ENCODE results near the gene ZNF892. TPM values are rescaled to one million over a fixed set of nuclear protein-coding genes. Genes with fewer than 3 reads are reported as not detected.

ZNF892 gene
- total and polyA plus RNA-seq, 2 of the 8 experiments (the other 6 are each of a cell fraction or from before 2014, with no cell fraction given), result 1.4 to 10.7 TPM

DNA sequence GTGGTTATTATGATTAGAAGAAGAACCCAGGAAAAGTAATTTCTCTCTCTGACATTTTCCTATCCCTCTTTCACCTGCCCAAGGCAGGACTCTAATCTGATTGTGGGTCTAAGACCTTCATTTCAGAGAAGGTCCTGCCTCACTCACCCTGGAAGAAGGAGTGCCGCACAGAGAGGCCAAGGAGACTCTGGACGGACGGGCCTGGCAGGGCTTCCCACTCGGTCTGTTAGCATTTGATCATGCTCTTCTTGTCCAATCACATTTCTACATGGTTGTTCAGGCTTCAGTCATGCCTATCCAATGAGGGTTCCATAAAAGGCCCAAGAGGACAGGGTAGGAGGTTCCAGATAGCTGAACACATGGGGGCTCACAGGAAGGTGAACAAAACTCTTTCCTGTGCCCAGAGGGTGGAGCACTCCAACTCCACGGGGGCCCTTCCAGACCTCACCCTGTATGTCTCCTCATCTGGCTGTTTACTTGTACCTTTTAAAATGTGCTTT lies 27.0 kb downstream of the ZNF892 start:
- ChIA-PET CTCF (ENCODE audit: partially characterized antibody) (no interaction called here), POLR2A (ENCODE audit: partially characterized antibody) (no interaction called here)
- Histone ChIP-seq H2BK5ac (ENCODE audit: low read depth, low read length) (no peak overlapping the region), H2AK5ac (ENCODE audit: low read depth, low read length) (no peak overlapping the region), H3K56ac (replicated peaks; ENCODE audit: insufficient read length, low read depth, low read length) (no peak overlapping the region), H3K27ac (ENCODE audit: low read depth, low read length) (no peak overlapping the region), H2AFZ (ENCODE audit: low read length) (no peak overlapping the region), H3K18ac (ENCODE audit: extremely low read depth, low read length) (no peak overlapping the region), H2BK15ac (ENCODE audit: low read length) (no peak overlapping the region), H2BK120ac (replicated peaks; ENCODE audit: low read depth, low read length) (no peak overlapping the region), H4K5ac (ENCODE audit: insufficient read length, low read depth, low read length) (no peak overlapping the region), H3K4me2 (ENCODE audit: insufficient read depth in 1 of 2, low read depth in 2 of 2, low read length in 2 of 2) (no peak overlapping the region), H3K4me1 (replicated peaks in 1 of 4; ENCODE audit: control insufficient read depth in 3 of 4, insufficient read depth in 4 of 4, low read length in 3 of 4) (no peaks in the 10 kb centered on the region), H2BK12ac (ENCODE audit: low read depth, low read length) (no peak overlapping the region), H3K4me3 (ENCODE audit: extremely low read depth in 1 of 4, insufficient read depth in 2 of 4, low read depth in 3 of 4, low read length in 4 of 4) (no peak overlapping the region), H4K8ac (ENCODE audit: extremely low read depth, insufficient read depth, low read length) (no peak overlapping the region), H3K9ac (replicated peaks in 1 of 4; ENCODE audit: extremely low read depth in 1 of 4, low read depth in 3 of 4, low read length in 3 of 4) (no peak overlapping the region), H3K23ac (ENCODE audit: insufficient read length) (no peak overlapping the region), H3K14ac (ENCODE audit: insufficient read length) (no peak overlapping the region), H3K4ac (replicated peaks; ENCODE audit: insufficient read length, low read depth, low read length) (no peak overlapping the region), H3K79me1 (ENCODE audit: low read depth, low read length) (no peaks in the 10 kb centered on the region), H3K23me2 (ENCODE audit: low read depth, low read length) (no peaks in the 10 kb centered on the region), H2BK20ac (ENCODE audit: low read length) (no peak overlapping the region), H3K36me3 (ENCODE audit: control insufficient read depth in 2 of 4, insufficient read depth in 4 of 4, low read length in 3 of 4) (no peaks in the 10 kb centered on the region), H4K20me1 (replicated peaks in 1 of 2; ENCODE audit: control insufficient read depth in 1 of 2, insufficient read depth in 2 of 2, low read length in 2 of 2) (no peaks in the 10 kb centered on the region), H3K27me3 (replicated peaks in 1 of 4; ENCODE audit: control insufficient read depth in 3 of 4, extremely low read depth in 1 of 4, insufficient read depth in 3 of 4, low read length in 3 of 4) (no peaks in the 10 kb centered on the region), H3K9me3 (ENCODE audit: insufficient read depth in 2 of 2, low read depth in 1 of 2, low read length in 1 of 2) (peaks cover 57 to 75% of the 10 kb centered on the region in 2 experiments), H3K79me2 (ENCODE audit: control insufficient read depth in 1 of 2, insufficient read depth in 2 of 2, low read length in 2 of 2) (no peaks in the 10 kb centered on the region), H4K91ac (replicated peaks; ENCODE audit: insufficient read length, low read length) (no peak overlapping the region)
- TF ChIP-seq SAP30 (IDR thresholded peaks at IDR 0.05; ENCODE audit: insufficient read depth, insufficient replicate concordance, low read length) (no peak), GTF2F1 (IDR thresholded peaks at IDR 0.05; ENCODE audit: borderline replicate concordance, low read depth, low read length) (no peak), JUND (IDR thresholded peaks at IDR 0.05; ENCODE audit: low read length) (no peak), SRF (IDR thresholded peaks at IDR 0.05; ENCODE audit: low read depth, low read length) (no peak), EZH2 (IDR thresholded peaks at IDR 0.05; ENCODE audit: low read depth, low read length, severe bottlenecking) (no peak), EGR1 (IDR thresholded peaks at IDR 0.05; ENCODE audit: borderline replicate concordance, low read depth, low read length) (no peak)
- DNase-seq (ENCODE audit: low read depth in 1 of 2, low spot score in 2 of 2), result no peak
- WGBS, 2 experiments (ENCODE audit: extremely low coverage in 1 of 2, insufficient coverage in 1 of 2, insufficient read length in 1 of 2, insufficient replicate concordance in 2 of 2, low coverage in 1 of 2, low lambda C conversion rate in 2 of 2, missing lambda C conversion rate in 1 of 2), result 93% methylated on average over 5 of the region's 5 CpGs; no CpG with 5 or more reads in 1 of the 2 experiments
- FAIRE-seq, result no peak
